Right atrium auricular region (tissue), 2 donors: Measurements from ENCODE around the gene HAND1. TPM values are rescaled to one million over a fixed set of nuclear protein-coding genes. Genes with fewer than 3 reads are reported as not detected.

Experiments
- DNase-seq: peaks from one replicate; pipeline ENCODE4 v3.0.0-alpha.2; 2019; ENCODE audit warnings: low spot score
- H3K27ac ChIP-seq, 2 donors: fragments of 200-600 bp; sonication (generic); 1 replicate in 1 of 2; 2 replicates in 1 of 2; pipeline ENCODE4 v1.5.1; 2016 to 2019
- H3K27me3 ChIP-seq, 2 donors: fragments of 200-600 bp; sonication (generic); one replicate each; pipeline versions ENCODE4 v1.5.1 to v1.6.0; 2017 to 2019
- H3K36me3 ChIP-seq: fragments of 200-600 bp; sonication (generic); one replicate; pipeline ENCODE4 v1.5.1; 2016
- H3K4me1 ChIP-seq, 2 donors: fragments of 200-600 bp; sonication (generic); one replicate each; pipeline versions ENCODE4 v1.5.1 to v1.6.0; 2017 to 2019
- H3K4me3 ChIP-seq, 2 donors: fragments of 200-600 bp; sonication (generic); 1 replicate in 1 of 2; 2 replicates in 1 of 2; pipeline ENCODE4 v1.5.1; 2017 to 2019; ENCODE audit warnings: mild to moderate bottlenecking in 1 of 2, moderate library complexity in 1 of 2
- H3K9me3 ChIP-seq, 2 donors: fragments of 200-600 bp; sonication (generic); one replicate each; pipeline ENCODE4 v1.5.1; 2019
- CTCF ChIP-seq, 2 donors: fragments of 200-600 bp; sonication (generic); IDR thresholded peaks; one replicate each; pipeline ENCODE4 v1.5.1; 2019; ENCODE audit warnings: antibody characterized with exemption in 2 of 2
- total RNA-seq, 2 donors: library from RNA; depleted of rRNA; stranded (reverse); fragments of >200 nt; gene quantifications; one replicate each; pipeline ENCODE4 v1.1.0, GENCODE V29; 2016

HAND1 gene
- total RNA-seq, 2 donors from 2014 or later, result 4.1 to 13.8 TPM

- no peak for TF ChIP-seq CTCF (IDR thresholded peaks at IDR 0.05)
- Histone ChIP-seq H3K36me3 (no peaks in the 10 kb centered on the region), H3K4me1 (no peaks in the 10 kb centered on the region), H3K27ac (no peak overlapping the region), H3K4me3 (no peak overlapping the region), H3K27me3 (peaks cover 0 to 3% of the 10 kb centered on the region in 2 donors), H3K9me3 (no peaks in the 10 kb centered on the region)
- no peak for DNase-seq
These were observed 16.0 kb upstream of the HAND1 start for GRCh38 chr5:154494036-154494435.

GRCh38 chr5:154493274-154493673, 15.2 kb upstream of the HAND1 start:
- Histone ChIP-seq H3K27me3 (peaks cover under 1 to 5% of the 10 kb centered on the region in 2 donors), H3K4me3 (no peak overlapping the region), H3K9me3 (no peaks in the 10 kb centered on the region), H3K27ac (no peak overlapping the region), H3K36me3 (no peaks in the 10 kb centered on the region), H3K4me1 (no peaks in the 10 kb centered on the region)
- no peak for DNase-seq
- no peak for TF ChIP-seq CTCF (IDR thresholded peaks at IDR 0.05)

GRCh38 chr5:154491941-154492340, 13.9 kb upstream of the HAND1 start:
- Histone ChIP-seq H3K4me1 (no peaks in the 10 kb centered on the region), H3K4me3 (no peak overlapping the region), H3K36me3 (no peaks in the 10 kb centered on the region), H3K9me3 (no peaks in the 10 kb centered on the region), H3K27ac (no peak overlapping the region), H3K27me3 (peaks cover 5 to 10% of the 10 kb centered on the region in 2 donors)
- DNase-seq, result no peak
- TF ChIP-seq CTCF (IDR thresholded peaks at IDR 0.05), result no peak

GRCh38 chr5:154487541-154487940, 9.5 kb upstream of the HAND1 start:
- Histone ChIP-seq H3K4me1 (peaks cover 0 to 13% of the 10 kb centered on the region in 2 donors), H3K27ac (no peak overlapping the region), H3K27me3 (peaks cover 34 to 39% of the 10 kb centered on the region in 2 donors), H3K4me3 (no peak overlapping the region), H3K36me3 (no peaks in the 10 kb centered on the region), H3K9me3 (no peaks in the 10 kb centered on the region)
- no peak for DNase-seq
- TF ChIP-seq CTCF (IDR thresholded peaks at IDR 0.05), result no peak

GRCh38 chr5:154486427-154486866, 8.4 kb upstream of the HAND1 start:
- Histone ChIP-seq H3K4me3 (no peak overlapping the region), H3K9me3 (no peaks in the 10 kb centered on the region), H3K27ac (no peak overlapping the region), H3K4me1 (peaks cover 0 to 13% of the 10 kb centered on the region in 2 donors), H3K27me3 (peaks cover 45 to 48% of the 10 kb centered on the region in 2 donors), H3K36me3 (no peaks in the 10 kb centered on the region)
- no peak for TF ChIP-seq CTCF (IDR thresholded peaks at IDR 0.05)
- no peak for DNase-seq

- no peak for TF ChIP-seq CTCF (IDR thresholded peaks at IDR 0.05)
- Histone ChIP-seq H3K9me3 (no peaks in the 10 kb centered on the region), H3K27me3 (peaks cover 50 to 51% of the 10 kb centered on the region in 2 donors), H3K4me1 (peaks cover 0 to 13% of the 10 kb centered on the region in 2 donors), H3K36me3 (no peaks in the 10 kb centered on the region), H3K4me3 (no peak overlapping the region), H3K27ac (no peak overlapping the region)
- DNase-seq, result no peak
These were observed 7.9 kb upstream of the HAND1 start for GRCh38 chr5:154485850-154486426.
